ENCODE measurements around the gene PRKN. TPM values are rescaled to one million over a fixed set of nuclear protein-coding genes. Genes with fewer than 3 reads are reported as not detected.

The PRKN gene
- total and polyA plus RNA-seq, 2 donors: 3.5 to 6.5 TPM

- no peak for DNase-seq (ENCODE audit: extremely low spot score)
- 63% methylated on average over 7 of the region's 7 CpGs for WGBS
- Histone ChIP-seq H3K27ac (ENCODE audit: low read depth) (no peak overlapping the region), H3K4me1 (ENCODE audit: insufficient read depth) (peaks cover 3% of the 10 kb centered on the region), H3K4me3 (ENCODE audit: low read depth, low read length) (no peak overlapping the region), H3K36me3 (ENCODE audit: insufficient read depth) (no peaks in the 10 kb centered on the region)
Observed at GRCh38 chr6:162638931-162639574, 88.5 kb downstream of the PRKN start.

- H3K4me1 ChIP-seq (ENCODE audit: insufficient read depth): peaks cover 3% of the 10 kb centered on the region
- no peaks in the 10 kb centered on the region for H3K36me3 ChIP-seq (ENCODE audit: insufficient read depth)
- no peak overlapping the region for H3K4me3 ChIP-seq (ENCODE audit: low read depth, low read length)
- 95% methylated on average over 2 of the region's 2 CpGs for WGBS
- H3K27ac ChIP-seq (ENCODE audit: low read depth): no peak overlapping the region
- no peak for DNase-seq (ENCODE audit: extremely low spot score)
Observed at GRCh38 chr6:162637317-162637716, 90.2 kb downstream of the PRKN start.

GRCh38 chr6:162636167-162636566 lies 91.4 kb downstream of the PRKN start:
- Histone ChIP-seq H3K4me1 (ENCODE audit: insufficient read depth) (peaks cover 3% of the 10 kb centered on the region), H3K27ac (ENCODE audit: low read depth) (no peak overlapping the region), H3K36me3 (ENCODE audit: insufficient read depth) (no peaks in the 10 kb centered on the region), H3K4me3 (ENCODE audit: low read depth, low read length) (no peak overlapping the region)
- DNase-seq (ENCODE audit: extremely low spot score): no peak

GRCh38 chr6:162631546-162631945 lies 96.0 kb downstream of the PRKN start:
- Histone ChIP-seq H3K27ac (ENCODE audit: low read depth) (no peak overlapping the region), H3K4me3 (ENCODE audit: low read depth, low read length) (no peak overlapping the region), H3K36me3 (ENCODE audit: insufficient read depth) (no peaks in the 10 kb centered on the region), H3K4me1 (ENCODE audit: insufficient read depth) (no peaks in the 10 kb centered on the region)
- DNase-seq (ENCODE audit: extremely low spot score): no peak

- H3K27ac ChIP-seq (ENCODE audit: low read depth): no peak overlapping the region
- DNase-seq (ENCODE audit: extremely low spot score): no peak
- H3K4me1 ChIP-seq (ENCODE audit: insufficient read depth): no peaks in the 10 kb centered on the region
- no peaks in the 10 kb centered on the region for H3K36me3 ChIP-seq (ENCODE audit: insufficient read depth)
- WGBS: 84% methylated on average over 5 of the region's 5 CpGs
- H3K4me3 ChIP-seq (ENCODE audit: low read depth, low read length): no peak overlapping the region
Observed at GRCh38 chr6:162630069-162630468, 97.5 kb downstream of the PRKN start.

- no peak overlapping the region for H3K4me3 ChIP-seq (ENCODE audit: low read depth, low read length)
- H3K27ac ChIP-seq (ENCODE audit: low read depth): no peak overlapping the region
- no peak for DNase-seq (ENCODE audit: extremely low spot score)
- WGBS: 92% methylated on average over 5 of the region's 5 CpGs
- H3K4me1 ChIP-seq (ENCODE audit: insufficient read depth): no peaks in the 10 kb centered on the region
- no peaks in the 10 kb centered on the region for H3K36me3 ChIP-seq (ENCODE audit: insufficient read depth)
Observed at GRCh38 chr6:162627825-162628224, 99.7 kb downstream of the PRKN start.

- no peaks in the 10 kb centered on the region for H3K4me1 ChIP-seq (ENCODE audit: insufficient read depth)
- no peaks in the 10 kb centered on the region for H3K36me3 ChIP-seq (ENCODE audit: insufficient read depth)
- H3K4me3 ChIP-seq (ENCODE audit: low read depth, low read length): no peak overlapping the region
- no peak overlapping the region for H3K27ac ChIP-seq (ENCODE audit: low read depth)
- WGBS: 70% methylated on average over 4 of the region's 4 CpGs
- no peak for DNase-seq (ENCODE audit: extremely low spot score)
Observed at GRCh38 chr6:162627362-162627761, 100.2 kb downstream of the PRKN start.

GRCh38 chr6:162626869-162627268 lies 100.7 kb downstream of the PRKN start:
- WGBS: 49% methylated on average over 1 of the region's 1 CpG
- Histone ChIP-seq H3K36me3 (ENCODE audit: insufficient read depth) (no peaks in the 10 kb centered on the region), H3K4me3 (ENCODE audit: low read depth, low read length) (no peak overlapping the region), H3K4me1 (ENCODE audit: insufficient read depth) (no peaks in the 10 kb centered on the region), H3K27ac (ENCODE audit: low read depth) (no peak overlapping the region)
- DNase-seq (ENCODE audit: extremely low spot score): no peak

- DNase-seq (ENCODE audit: extremely low spot score): no peak
- Histone ChIP-seq H3K27ac (ENCODE audit: low read depth) (no peak overlapping the region), H3K4me1 (ENCODE audit: insufficient read depth) (no peaks in the 10 kb centered on the region), H3K4me3 (ENCODE audit: low read depth, low read length) (no peak overlapping the region), H3K36me3 (ENCODE audit: insufficient read depth) (no peaks in the 10 kb centered on the region)
- 89% methylated on average over 5 of the region's 5 CpGs for WGBS
Observed at GRCh38 chr6:162625846-162626540, 101.6 kb downstream of the PRKN start.

- Histone ChIP-seq H3K4me1 (ENCODE audit: insufficient read depth) (no peaks in the 10 kb centered on the region), H3K27ac (ENCODE audit: low read depth) (no peak overlapping the region), H3K4me3 (ENCODE audit: low read depth, low read length) (no peak overlapping the region), H3K36me3 (ENCODE audit: insufficient read depth) (no peaks in the 10 kb centered on the region)
- 77% methylated on average over 5 of the region's 5 CpGs for WGBS
- no peak for DNase-seq (ENCODE audit: extremely low spot score)
Observed at GRCh38 chr6:162622572-162622971, 105.0 kb downstream of the PRKN start.

- H3K36me3 ChIP-seq (ENCODE audit: insufficient read depth): no peaks in the 10 kb centered on the region
- H3K4me1 ChIP-seq (ENCODE audit: insufficient read depth): no peaks in the 10 kb centered on the region
- H3K27ac ChIP-seq (ENCODE audit: low read depth): no peak overlapping the region
- DNase-seq (ENCODE audit: extremely low spot score): no peak
- 51% methylated on average over 4 of the region's 4 CpGs for WGBS
- no peak overlapping the region for H3K4me3 ChIP-seq (ENCODE audit: low read depth, low read length)
Observed at GRCh38 chr6:162621246-162621645, 106.3 kb downstream of the PRKN start.

- Histone ChIP-seq H3K27ac (ENCODE audit: low read depth) (no peak overlapping the region), H3K4me3 (ENCODE audit: low read depth, low read length) (no peak overlapping the region), H3K36me3 (ENCODE audit: insufficient read depth) (no peaks in the 10 kb centered on the region), H3K4me1 (ENCODE audit: insufficient read depth) (no peaks in the 10 kb centered on the region)
- WGBS: 94% methylated on average over 2 of the region's 2 CpGs
- no peak for DNase-seq (ENCODE audit: extremely low spot score)
Observed at GRCh38 chr6:162620073-162620472, 107.5 kb downstream of the PRKN start.

- Histone ChIP-seq H3K27ac (ENCODE audit: low read depth) (no peak overlapping the region), H3K4me1 (ENCODE audit: insufficient read depth) (no peaks in the 10 kb centered on the region), H3K4me3 (ENCODE audit: low read depth, low read length) (no peak overlapping the region), H3K36me3 (ENCODE audit: insufficient read depth) (no peaks in the 10 kb centered on the region)
- WGBS: 24% methylated on average over 6 of the region's 6 CpGs
- DNase-seq (ENCODE audit: extremely low spot score): peak; percentile 36
Observed at GRCh38 chr6:162618448-162619002, 109.0 kb downstream of the PRKN start.

- no peaks in the 10 kb centered on the region for H3K36me3 ChIP-seq (ENCODE audit: insufficient read depth)
- 85% methylated on average over 2 of the region's 2 CpGs for WGBS
- no peaks in the 10 kb centered on the region for H3K4me1 ChIP-seq (ENCODE audit: insufficient read depth)
- H3K4me3 ChIP-seq (ENCODE audit: low read depth, low read length): no peak overlapping the region
- no peak overlapping the region for H3K27ac ChIP-seq (ENCODE audit: low read depth)
- no peak for DNase-seq (ENCODE audit: extremely low spot score)
Observed at GRCh38 chr6:162615016-162615705, 112.4 kb downstream of the PRKN start.
